GM19193 (cell line): Measurements from ENCODE around the gene CLTCL1.

Source experiments
- POLR2A ChIP-seq: IDR thresholded peaks from 4 replicates; pipeline ENCODE4 v1.6.1; 2011; ENCODE audit not compliant: insufficient read depth, insufficient read length; ENCODE audit errors: extremely low read depth

CLTCL1 gene

DNA sequence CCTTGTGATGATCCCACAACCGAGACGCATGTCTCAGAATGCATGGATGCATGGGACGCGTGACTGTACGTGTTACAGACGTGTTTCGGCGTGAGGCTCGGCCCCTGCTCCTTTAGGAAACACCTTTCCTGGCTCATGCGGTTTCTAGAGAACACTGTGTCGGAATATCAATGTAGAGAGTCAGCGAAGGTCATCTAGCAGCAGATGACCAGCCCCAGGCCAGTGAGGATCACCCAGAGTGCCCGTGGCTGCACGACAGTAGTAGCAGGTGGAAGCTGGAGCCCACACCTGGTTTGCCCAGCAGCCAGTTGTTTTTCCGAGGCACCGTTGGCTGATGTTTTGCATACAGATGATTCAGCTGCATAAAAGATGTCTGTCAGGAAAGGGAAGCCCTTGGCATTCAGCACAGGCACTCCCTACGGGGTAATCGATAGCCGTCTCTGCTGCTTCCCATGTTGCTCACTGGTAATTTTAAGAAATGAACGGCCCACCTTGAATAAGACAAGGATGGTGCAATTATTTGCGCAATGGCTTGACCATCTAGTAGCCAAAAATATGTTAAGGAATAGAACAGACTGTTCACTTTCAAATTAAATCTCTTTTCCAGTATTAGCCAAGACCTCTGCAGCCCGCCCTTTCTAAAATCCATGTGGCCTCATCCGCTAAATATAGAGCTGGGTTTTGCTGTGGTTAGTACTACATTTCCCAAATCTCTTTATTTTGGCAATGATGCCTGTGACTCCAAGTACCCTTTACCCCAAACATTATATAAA is 1.1 kb upstream of the CLTCL1 start:
- no peak for TF ChIP-seq POLR2A

DNA sequence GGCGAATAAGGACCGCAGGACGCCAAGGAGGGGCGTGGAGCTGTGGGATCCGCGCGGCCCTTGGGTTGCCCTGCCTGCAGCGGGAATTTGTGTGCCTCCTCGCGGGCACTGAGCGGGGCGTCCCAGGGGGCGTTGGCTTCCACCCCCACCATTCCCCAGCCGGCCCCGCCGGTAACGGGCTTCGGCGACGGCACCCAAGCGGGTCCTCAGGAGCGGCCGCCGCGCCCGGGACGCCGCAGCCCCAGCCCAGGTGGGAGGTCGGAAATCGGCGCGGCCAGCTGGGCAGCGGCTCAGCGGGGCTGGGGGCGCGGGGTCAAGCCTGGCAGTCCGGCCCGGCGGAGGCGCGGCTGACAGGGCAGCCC is 320 bp downstream of the CLTCL1 start:
- no peak for TF ChIP-seq POLR2A

GRCh38 chr22:19290400-19291217 is 910 bp downstream of the CLTCL1 start:
- no peak for TF ChIP-seq POLR2A

- no peak for TF ChIP-seq POLR2A
These were observed 1.9 kb downstream of the CLTCL1 start for GRCh38 chr22:19289475-19290161.

- TF ChIP-seq POLR2A, result no peak
These were observed 3.6 kb downstream of the CLTCL1 start for GRCh38 chr22:19287889-19288288.

DNA sequence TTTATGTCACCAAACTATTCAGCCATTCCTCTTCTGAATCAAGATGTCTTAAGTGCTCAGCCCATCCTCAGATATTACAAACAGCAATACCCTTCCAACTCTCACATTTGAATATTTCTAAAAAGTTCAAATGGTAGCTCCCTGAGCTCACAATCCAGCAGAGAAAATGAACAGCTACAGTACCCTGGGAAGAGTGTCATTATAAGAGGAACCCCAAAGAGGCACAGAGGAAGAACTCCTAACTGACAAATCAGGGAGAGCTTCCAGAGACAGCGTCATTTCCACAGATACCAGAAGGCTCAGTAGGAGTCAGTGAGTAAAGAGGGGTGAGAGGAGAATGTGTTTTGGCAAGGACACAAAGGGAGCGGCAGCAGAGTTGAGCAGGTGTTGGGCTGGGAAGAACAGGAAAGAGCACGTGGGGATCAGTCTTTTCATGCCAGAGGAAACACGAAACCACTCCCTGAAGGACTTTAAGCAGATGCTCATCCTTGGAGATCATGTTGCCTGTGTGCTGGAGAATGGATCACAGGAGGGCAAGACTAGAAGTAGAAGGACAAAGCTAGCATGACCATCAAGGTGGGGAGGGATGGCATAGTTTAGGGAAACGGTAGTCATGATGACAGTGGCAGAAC is 4.3 kb downstream of the CLTCL1 start:
- TF ChIP-seq POLR2A, result no peak

GRCh38 chr22:19285831-19286230 is 5.7 kb downstream of the CLTCL1 start:
- TF ChIP-seq POLR2A, result no peak

GRCh38 chr22:19277785-19278184 is 13.7 kb downstream of the CLTCL1 start:
- TF ChIP-seq POLR2A, result no peak

- TF ChIP-seq POLR2A, result no peak
These were observed 15.5 kb downstream of the CLTCL1 start for GRCh38 chr22:19275919-19276600.

GRCh38 chr22:19275513-19275912 is 16.0 kb downstream of the CLTCL1 start:
- TF ChIP-seq POLR2A, result no peak

DNA sequence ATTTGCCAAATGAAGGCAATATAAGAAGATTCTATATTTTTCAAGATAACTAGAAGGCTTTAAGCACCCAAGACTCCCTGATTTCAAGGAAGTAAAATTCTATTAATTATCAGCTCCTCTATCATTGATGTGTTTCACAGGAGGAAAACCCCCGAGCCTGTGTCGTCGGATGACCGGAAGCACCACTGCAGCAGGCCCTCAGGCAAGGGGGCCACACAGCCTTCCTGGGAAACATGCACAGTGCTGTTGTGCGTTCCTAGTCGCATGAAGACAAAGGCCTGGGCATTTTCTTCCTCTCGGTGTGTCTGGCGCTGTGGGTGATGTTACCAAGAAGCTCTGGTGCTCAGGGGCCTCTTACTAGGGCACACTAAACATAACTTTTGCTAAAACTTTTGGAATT is 16.4 kb downstream of the CLTCL1 start:
- TF ChIP-seq POLR2A, result no peak

DNA sequence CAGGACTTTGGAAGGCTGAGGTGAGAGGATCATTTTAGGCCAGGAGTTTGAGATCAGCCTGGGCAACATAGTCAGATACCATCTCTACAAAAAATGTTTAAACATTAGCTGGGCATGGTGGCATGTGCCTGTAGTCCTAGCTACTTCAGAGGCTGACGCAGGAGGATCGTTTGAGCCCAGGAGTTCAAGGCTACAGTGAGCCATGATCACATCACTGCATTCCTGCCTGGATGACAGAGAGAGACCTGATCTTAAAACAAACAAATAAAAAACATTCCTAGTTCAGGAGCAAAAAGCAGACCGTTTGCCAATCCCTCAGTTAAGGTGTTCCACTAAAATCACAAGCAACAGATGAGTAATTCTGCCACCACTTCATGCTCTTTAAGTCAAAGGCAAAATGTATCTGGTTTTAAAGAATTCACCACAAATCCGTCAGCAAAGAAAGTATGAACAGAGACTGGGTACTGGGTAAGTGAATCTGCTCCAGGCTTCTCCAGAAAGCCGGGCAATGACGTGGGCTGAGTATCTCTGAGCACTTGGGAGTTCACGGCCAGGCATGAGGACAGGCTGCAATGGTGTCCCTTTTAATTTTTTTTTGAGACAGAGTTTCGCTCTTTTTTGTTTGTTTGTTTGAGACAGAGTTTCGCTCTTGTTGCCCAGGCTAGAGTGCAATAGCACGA is 19.5 kb downstream of the CLTCL1 start:
- TF ChIP-seq POLR2A, result no peak

- TF ChIP-seq POLR2A, result no peak
These were observed 20.2 kb downstream of the CLTCL1 start for GRCh38 chr22:19271273-19271855.

DNA sequence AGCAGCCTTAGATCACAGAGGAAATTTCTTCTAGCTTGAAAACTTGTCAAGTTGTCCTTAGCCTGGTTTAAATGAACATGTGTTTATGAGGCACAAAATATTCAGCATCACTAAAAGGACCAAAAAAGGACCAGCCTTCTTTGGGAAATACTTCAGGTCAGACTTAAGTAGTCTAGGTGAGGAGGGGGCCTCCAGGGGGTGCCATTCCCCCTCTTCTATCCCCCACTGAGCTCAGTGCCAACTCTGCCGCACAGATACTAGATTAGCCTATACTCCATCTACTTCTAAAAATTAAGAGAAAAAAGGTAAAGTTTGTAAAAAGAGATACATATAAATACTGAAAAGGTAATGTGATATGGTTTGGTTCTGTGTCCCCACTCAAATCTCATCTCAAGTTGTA is 20.6 kb downstream of the CLTCL1 start:
- no peak for TF ChIP-seq POLR2A
